ENCODE results near the gene OSBPL2. TPM values are rescaled to one million over a fixed set of nuclear protein-coding genes. Genes with fewer than 3 reads are reported as not detected.

Gene OSBPL2
- total RNA-seq, 1 donor: 36.7 TPM

DNA sequence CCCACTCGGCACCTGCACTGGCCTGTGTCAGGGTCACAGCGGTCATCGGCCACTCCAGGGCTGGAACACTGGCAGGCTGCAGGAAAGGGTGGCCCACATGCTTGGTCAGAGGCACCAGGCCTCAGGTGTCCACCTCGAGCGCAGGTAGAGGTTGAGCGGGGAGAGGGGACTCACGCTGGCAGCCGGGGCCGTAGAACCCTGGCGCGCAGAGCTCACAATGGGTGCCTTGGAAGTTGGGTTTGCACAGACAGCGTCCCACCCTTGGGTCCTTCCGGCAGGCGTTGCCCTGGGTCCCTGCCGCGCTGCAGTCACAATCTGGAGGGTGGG is 99.9 kb downstream of the OSBPL2 start:
- TF ChIP-seq, protein P1, sequence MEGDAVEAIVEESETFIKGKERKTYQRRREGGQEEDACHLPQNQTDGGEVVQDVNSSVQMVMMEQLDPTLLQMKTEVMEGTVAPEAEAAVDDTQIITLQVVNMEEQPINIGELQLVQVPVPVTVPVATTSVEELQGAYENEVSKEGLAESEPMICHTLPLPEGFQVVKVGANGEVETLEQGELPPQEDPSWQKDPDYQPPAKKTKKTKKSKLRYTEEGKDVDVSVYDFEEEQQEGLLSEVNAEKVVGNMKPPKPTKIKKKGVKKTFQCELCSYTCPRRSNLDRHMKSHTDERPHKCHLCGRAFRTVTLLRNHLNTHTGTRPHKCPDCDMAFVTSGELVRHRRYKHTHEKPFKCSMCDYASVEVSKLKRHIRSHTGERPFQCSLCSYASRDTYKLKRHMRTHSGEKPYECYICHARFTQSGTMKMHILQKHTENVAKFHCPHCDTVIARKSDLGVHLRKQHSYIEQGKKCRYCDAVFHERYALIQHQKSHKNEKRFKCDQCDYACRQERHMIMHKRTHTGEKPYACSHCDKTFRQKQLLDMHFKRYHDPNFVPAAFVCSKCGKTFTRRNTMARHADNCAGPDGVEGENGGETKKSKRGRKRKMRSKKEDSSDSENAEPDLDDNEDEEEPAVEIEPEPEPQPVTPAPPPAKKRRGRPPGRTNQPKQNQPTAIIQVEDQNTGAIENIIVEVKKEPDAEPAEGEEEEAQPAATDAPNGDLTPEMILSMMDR (IDR thresholded peaks at IDR 0.05; ENCODE audit: insufficient read depth, low read depth, low read length): no peak
- H3K4me3 ChIP-seq (ENCODE audit: low read depth, low read length): no peak overlapping the region
- no peak for DNase-seq (ENCODE audit: low read depth)

DNA sequence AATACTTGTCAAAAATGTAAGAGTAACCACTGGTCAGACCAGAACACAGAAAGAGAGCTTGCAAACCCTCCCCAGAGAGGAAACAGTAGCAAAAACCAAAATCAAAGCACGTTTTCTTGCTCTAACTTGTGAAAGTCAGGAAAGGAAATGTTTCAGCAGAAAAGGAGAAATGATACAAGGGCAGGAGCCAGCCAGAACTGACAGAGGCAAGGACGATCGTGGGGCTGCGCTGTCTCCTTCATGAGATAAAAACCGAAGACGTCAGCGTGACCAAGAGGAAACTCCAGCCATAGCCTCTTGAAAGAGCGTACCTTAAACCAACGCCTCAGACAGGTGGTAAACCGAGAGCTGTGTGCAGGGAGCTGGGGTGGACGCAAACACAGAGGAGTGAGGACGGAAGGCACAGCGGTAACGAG is 101.3 kb downstream of the OSBPL2 start:
- no peak overlapping the region for H3K4me3 ChIP-seq (ENCODE audit: low read depth, low read length)
- TF ChIP-seq, protein P1 (IDR thresholded peaks at IDR 0.05; ENCODE audit: insufficient read depth, low read depth, low read length): no peak
- DNase-seq (ENCODE audit: low read depth): no peak

DNA sequence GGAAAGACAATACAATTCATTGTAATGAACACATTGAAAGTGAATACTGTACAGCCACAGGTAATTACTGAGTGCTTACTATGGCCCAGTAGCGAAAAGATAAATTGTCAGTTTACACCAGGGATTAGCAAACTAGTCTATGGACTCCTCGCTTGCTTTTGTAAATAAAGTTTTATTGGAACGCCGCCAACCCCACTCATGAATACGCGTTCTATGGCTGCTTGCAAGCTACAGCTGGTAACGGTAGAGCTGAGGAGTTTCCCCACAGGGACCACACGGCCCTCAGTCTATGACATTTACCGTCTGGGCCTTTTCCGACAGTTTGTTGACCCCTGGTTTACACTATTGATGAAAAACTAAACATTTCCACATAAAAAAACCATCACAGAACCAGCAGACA is 104.6 kb downstream of the OSBPL2 start:
- TF ChIP-seq, protein P1 (IDR thresholded peaks at IDR 0.05; ENCODE audit: insufficient read depth, low read depth, low read length): no peak
- H3K4me3 ChIP-seq (ENCODE audit: low read depth, low read length): no peak overlapping the region
- DNase-seq (ENCODE audit: low read depth): no peak

DNA sequence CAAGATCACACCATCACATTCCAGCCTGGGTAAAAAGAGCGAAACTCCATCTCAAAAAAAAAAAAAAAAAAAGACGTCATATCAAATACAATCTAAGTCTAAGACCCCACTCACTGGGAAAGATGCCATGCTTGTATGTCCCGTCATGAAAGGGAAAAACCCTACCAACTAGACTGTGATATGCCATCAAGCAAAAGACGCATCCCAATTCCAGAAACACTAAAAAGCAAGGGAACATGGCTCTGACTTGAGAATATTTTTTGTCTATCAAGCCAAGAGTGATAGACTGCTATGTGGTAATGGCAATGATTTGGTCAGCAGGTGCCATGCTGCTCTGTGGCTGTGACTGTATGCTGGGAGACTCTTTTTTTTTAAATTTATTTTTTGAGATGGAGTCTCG is 105.8 kb downstream of the OSBPL2 start:
- no peak for DNase-seq (ENCODE audit: low read depth)
- H3K4me3 ChIP-seq (ENCODE audit: low read depth, low read length): no peak overlapping the region
- TF ChIP-seq, protein P1 (IDR thresholded peaks at IDR 0.05; ENCODE audit: insufficient read depth, low read depth, low read length): no peak

DNA sequence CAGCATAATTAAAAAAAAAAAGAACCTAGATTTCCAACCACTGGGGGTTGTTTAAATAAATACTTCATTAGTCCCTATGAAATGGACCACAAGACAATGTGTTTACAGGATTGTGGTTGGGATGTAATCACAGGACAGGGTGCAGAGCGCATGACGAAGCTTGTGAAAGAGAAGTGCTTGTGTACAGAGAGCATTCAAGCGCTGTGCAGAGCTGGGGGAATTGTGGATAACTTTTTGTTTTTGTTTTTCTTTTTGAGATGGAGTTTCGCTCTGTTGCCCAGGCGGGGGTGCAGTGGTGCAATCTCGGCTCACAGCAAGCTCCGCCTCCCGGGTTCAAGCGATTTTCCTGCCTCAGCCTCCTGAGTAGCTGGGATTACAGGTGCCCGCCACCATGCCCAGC is 106.5 kb downstream of the OSBPL2 start:
- peak; percentile 95 for DNase-seq (ENCODE audit: low read depth)
- no peak overlapping the region for H3K4me3 ChIP-seq (ENCODE audit: low read depth, low read length)
- TF ChIP-seq, protein P1 (IDR thresholded peaks at IDR 0.05; ENCODE audit: insufficient read depth, low read depth, low read length): no peak

Other genes with a start within 250 kb of the OSBPL2 start
- 3.0 and 3.5 TPM in 2 replicates for gene TAF4, start 172.6 kb upstream of the OSBPL2 start, total RNA-seq
- gene LSM14B, start 116.0 kb upstream of the OSBPL2 start, total RNA-seq: 28.7 and 30.7 TPM in 2 replicates
- 295 and 322 TPM in 2 replicates for gene PSMA7, start 95.1 kb upstream of the OSBPL2 start, total RNA-seq
- gene SS18L1, start 94.8 kb upstream of the OSBPL2 start, total RNA-seq: 14.2 and 14.8 TPM in 2 replicates
- 19.9 and 22.5 TPM in 2 replicates for gene MTG2, start 55.5 kb upstream of the OSBPL2 start, total RNA-seq
- gene HRH3, start 18.2 kb upstream of the OSBPL2 start, total RNA-seq: not detected in 2 replicates
- gene ADRM1, start 64.5 kb downstream of the OSBPL2 start, total RNA-seq: 111 and 138 TPM in 2 replicates
- gene LAMA5, start 128.8 kb downstream of the OSBPL2 start, total RNA-seq: 35.1 and 55.3 TPM in 2 replicates
- 357 and 457 TPM in 2 replicates for gene RPS21, start 148.6 kb downstream of the OSBPL2 start, total RNA-seq
- gene CABLES2, start 168.8 kb downstream of the OSBPL2 start, total RNA-seq: 1.7 and 1.9 TPM in 2 replicates
- not detected in 2 replicates for gene RBBP8NL, start 189.0 kb downstream of the OSBPL2 start, total RNA-seq
- gene GATA5, start 237.5 kb downstream of the OSBPL2 start, total RNA-seq: not detected in 2 replicates